Globus pallidus (tissue), 1 donor: ENCODE measurements around the gene GPATCH8.
"Not testable (repeated sequence)": the region's sequence is repeated elsewhere in the genome, so short reads cannot be mapped to it uniquely, and the experiment has no call there.

ENCODE experiments used
- DNase-seq: peaks from one replicate; pipeline ENCODE4 v3.0.0-alpha.2; 2015; ENCODE audit warnings: low spot score

Gene GPATCH8

GRCh38 chr17:44397479-44398440, 105.4 kb downstream of the GPATCH8 start:
- no peak for DNase-seq

DNA sequence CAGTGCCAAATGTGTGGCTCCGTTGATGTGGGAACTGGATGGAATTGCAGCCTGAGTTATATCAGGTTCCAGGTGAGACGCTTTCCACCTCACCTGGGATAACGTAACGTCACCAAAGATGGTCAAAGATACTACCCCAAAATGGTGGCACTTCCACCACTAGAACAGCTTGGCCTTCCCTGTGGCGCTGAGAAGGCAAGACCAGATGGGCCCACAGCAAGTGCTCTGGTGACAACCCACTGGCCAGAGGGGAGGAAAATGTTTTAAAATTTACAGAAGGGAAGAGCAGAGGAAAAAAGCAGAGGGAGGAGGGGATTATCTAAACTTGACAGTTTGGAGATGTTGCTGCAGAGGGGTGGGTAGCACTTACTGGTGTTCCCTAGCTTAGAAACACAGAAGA, 106.3 kb downstream of the GPATCH8 start:
- no peak for DNase-seq

- no peak for DNase-seq
These were observed 108.4 kb downstream of the GPATCH8 start for GRCh38 chr17:44394833-44395232.

GRCh38 chr17:44394112-44394511, 109.1 kb downstream of the GPATCH8 start:
- not testable (repeated sequence) for DNase-seq

DNA sequence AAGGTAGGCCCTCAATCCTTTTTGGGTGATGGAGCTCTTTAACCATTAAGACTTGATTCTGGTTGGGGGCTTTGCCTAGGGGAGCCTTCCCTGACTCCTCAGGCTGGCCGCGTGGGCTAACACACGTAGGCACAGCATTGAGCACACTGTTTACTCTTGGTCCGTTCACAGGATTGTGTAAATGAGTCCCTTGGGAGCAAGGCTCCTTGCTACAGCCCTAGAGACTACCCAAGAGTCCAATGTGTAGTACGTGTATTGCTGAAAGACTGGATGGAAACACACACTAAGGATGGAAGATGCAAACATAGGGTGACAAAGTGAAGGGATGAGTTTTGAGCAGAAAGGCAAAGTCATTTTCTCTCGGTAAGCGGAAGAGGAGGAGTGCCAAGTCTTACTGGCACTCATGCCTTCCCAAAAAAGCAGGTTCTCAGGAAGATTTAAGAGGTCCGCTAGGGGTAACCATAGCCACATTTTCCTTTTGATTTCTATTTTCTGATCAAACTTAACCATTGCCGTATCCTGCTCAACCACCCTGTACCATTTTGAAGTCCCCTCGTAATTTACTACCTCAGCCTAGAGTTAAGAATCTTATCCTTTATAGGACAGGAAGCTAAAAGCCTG, 112.8 kb downstream of the GPATCH8 start:
- DNase-seq, result no peak

- DNase-seq, result no peak
These were observed 113.4 kb downstream of the GPATCH8 start for GRCh38 chr17:44389723-44390202.

- DNase-seq, result no peak
These were observed 113.9 kb downstream of the GPATCH8 start, which contains the start of gene ITGA2B for GRCh38 chr17:44389281-44389680. Gene ITGA2B (minus strand): TSS chr17:44389649. CDS start chr17:44389473, 176 bp downstream.

GRCh38 chr17:44387804-44388203, 115.4 kb downstream of the GPATCH8 start:
- no peak for DNase-seq

- DNase-seq, result no peak
These were observed 117.1 kb downstream of the GPATCH8 start for GRCh38 chr17:44386182-44386525.

DNA sequence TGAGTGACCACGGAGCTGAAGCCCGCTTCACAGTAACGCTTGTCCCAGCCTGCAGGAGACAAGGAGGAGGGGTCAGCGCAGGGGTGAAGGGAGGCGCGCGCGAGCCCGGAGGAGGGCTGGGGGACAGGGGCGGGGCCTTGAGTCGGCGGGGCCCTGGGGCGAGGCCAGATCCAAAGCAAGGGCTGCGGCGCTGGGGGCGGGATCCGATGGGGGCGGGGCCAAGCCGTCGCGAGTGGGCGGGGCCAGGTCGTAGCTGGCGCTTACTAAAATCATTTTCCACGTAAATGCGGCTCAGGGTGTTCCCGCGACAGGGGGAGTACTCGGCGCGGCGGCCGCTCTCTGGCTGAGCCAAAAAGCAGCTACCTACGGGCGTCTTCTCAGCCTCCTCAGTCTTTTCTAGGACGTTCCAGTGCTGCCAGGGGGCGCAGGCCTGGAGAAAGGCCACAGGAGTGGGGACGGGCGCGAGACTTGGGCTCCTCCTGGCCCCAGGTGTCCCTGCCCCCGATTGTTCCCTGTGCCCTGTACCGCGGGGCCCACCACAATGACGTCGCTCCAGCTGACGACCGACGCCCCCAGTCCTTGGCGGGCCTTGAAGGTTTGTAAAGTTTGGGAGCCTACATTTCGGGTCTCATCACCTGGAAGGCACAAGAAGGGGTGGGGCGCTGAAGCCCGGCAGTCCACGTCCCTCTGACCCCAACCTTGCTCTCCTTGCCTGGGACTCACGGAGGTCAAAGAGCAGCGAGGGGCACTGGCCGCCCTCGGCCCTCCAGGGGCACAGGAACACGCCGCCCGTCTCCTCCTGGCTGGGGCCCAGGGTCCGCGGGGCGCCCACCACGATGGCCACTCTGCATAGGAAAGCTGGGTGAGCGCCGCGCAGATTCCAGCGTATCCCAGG, 117.7 kb downstream of the GPATCH8 start:
- DNase-seq, result peak; percentile 35

DNA sequence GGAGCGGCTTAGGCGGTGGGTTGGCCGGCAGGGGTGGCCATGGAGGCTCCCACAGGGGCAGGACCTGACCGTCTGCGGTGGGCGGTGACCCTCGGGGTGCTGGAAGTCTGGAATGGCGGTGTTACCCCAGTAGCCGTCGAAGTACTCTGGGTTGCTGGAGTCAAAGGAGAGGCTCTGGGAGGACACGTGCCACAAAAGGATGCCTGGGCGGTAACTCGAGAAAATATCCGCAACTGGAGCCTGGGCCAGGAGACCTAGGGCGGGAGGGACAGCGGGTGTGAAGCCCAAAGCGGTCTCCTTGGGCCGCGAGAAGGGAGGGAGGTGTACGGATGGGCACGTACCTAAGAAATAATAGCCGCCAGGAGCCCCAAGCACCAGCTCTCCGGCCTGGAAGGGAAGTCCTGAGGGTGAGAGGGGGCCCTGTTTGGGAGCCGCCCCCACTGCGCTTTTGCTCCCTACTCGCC, 118.4 kb downstream of the GPATCH8 start:
- DNase-seq, result no peak

GRCh38 chr17:44384281-44384822, 118.9 kb downstream of the GPATCH8 start:
- DNase-seq, result no peak

DNA sequence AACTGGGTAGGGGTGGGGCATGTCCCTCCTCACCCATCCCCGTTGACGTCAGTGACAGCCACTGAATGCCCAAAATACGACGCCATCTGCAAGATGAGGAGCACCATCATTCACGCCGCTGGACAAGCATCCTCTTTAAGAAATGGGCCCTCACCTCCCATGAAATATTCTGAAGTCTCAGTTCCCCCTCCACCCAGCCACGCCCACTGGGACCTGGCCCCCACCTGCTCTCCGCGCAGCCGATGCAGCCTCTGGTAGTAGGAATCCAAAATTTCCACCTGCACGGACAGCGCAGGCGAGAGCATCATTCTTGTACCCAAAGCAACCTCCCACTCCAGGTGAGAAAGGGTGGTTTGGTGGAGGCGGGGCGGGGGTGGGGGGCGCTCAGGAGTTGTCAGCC, 119.3 kb downstream of the GPATCH8 start:
- no peak for DNase-seq

- DNase-seq, result no peak
These were observed 119.8 kb downstream of the GPATCH8 start for GRCh38 chr17:44383363-44383762.

- DNase-seq, result no peak
These were observed 120.3 kb downstream of the GPATCH8 start for GRCh38 chr17:44382917-44383316.

GRCh38 chr17:44381810-44382305, 121.3 kb downstream of the GPATCH8 start:
- no peak for DNase-seq

GRCh38 chr17:44380767-44381166, 122.4 kb downstream of the GPATCH8 start:
- no peak for DNase-seq

- DNase-seq, result no peak
These were observed 123.3 kb downstream of the GPATCH8 start for GRCh38 chr17:44379887-44380286.

GRCh38 chr17:44378171-44378705, 125.0 kb downstream of the GPATCH8 start:
- DNase-seq, result no peak

DNA sequence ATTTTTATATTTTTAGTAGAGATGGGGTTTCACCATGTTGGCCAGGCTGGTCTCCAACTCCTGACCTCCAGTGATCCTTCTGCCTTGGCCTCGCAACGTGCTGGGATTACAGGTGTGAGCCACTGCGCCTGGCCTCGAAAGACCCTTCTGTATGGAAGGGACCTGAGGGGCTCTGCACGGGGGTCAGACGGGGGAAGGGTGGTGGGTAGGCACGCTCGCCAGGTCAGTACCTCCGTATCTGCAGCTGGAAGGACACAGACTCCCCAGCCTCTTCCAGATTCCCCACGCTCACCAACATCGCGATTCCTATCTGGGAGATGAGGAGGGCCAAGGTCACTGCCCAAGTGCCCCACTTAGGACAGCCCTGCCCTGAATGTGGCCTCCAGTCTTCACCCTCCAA, 126.4 kb downstream of the GPATCH8 start:
- no peak for DNase-seq

GRCh38 chr17:44376124-44376523, 127.1 kb downstream of the GPATCH8 start:
- DNase-seq, result no peak
